Stimulated activated CD4-positive, alpha-beta T cell treated with anti-CD3 and anti-CD28 coated beads, Interleukin-12 subunit alpha, Interleukin-12 subunit beta, amount 100 ng/mL, for 24 hours (primary cell): ENCODE measurements around the gene CNBP.
A peak's percentile ranks its signal among the peaks of the same experiment; 100 is the strongest.
"Not testable (repeated sequence)": the region's sequence is repeated elsewhere in the genome, so short reads cannot be mapped to it uniquely, and the experiment has no call there.

ENCODE experiments used
- DNase-seq, 2 experiments: peaks; one replicate each; pipeline ENCODE4 v3.0.0-alpha.2; 2020; ENCODE audit warnings: low read depth in 2 of 2

The CNBP gene

DNA sequence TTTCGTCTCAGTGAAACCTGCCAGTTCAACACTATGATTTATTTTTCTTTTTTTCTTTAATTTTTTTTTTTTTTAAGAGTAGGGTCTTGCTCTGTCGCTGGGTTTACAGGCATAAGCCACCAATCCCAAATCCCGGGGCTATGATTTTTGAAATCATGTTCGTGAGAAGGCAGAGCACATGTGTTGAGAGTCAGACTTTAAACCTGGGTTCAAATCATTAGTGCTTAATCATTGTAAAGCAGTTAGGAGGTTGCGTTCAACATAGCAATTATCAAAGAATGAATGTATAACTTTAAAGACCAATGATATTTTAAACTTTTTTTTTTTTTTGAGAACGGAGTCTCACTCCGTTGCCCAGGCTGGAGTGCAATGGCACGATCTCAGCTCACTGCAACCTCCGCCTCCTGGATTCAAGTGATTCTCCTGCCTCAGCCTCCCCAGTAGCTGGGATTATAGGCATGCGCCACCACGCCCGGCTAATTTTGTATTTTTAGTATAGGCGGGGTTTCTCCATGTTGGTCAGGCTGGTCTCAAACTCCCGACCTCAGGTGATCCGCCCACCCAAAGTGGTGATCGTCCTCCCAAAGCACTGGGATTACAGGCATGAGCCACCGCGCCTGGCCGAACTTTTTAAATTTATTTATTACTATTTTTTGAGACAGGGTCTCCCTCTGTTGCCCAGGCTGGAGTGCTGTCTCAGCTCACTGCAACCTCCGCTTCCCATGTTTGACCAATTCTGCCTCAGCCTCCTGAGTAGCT is 1.3 kb upstream of the CNBP start:
- DNase-seq = not testable (repeated sequence)

GRCh38 chr3:129184396-129184657 is 631 bp upstream of the CNBP start:
- DNase-seq = no peak

GRCh38 chr3:129182390-129183185 is 1.1 kb downstream of the CNBP start:
- no peak for DNase-seq

- DNase-seq = no peak
Observed at GRCh38 chr3:129181819-129182218, 1.9 kb downstream of the CNBP start.

DNA sequence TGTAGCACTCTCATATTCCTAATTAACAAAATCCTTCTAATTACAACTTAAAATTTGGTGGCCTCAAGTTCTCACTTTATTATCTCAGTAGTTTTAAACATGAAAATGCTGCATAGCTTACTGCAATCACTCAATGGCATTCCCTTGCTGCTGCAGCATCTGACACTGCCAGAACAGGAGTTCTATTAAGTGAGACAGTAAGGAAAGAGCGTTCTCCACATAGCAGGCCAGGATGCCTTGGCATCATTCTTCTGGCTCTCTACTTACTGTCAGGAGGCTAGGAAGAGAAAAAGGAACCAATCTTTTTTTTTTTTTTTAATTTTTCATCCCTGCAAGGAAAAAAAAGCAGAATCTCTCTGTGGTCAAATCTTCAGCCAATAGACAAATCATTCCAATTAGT is 3.2 kb downstream of the CNBP start:
- DNase-seq = no peak

DNA sequence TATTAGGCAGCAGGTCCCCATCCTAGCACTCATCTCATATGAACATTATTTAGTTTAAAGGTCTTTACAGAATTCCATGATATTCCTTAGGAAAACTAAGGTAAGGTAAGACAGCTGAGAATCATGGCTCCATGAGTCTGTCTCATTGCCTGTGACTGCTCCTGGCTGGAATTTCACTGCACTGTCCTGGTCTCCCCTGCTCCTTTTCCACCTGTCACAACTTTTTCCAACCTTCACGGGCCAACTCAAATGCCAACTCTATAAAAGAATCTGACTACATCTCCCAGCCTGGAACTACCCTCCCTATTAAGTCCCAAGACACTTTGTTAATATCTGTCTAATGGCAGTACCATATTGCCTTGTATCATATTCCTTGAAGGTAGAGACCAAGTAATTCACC is 7.6 kb downstream of the CNBP start:
- DNase-seq = no peak

DNA sequence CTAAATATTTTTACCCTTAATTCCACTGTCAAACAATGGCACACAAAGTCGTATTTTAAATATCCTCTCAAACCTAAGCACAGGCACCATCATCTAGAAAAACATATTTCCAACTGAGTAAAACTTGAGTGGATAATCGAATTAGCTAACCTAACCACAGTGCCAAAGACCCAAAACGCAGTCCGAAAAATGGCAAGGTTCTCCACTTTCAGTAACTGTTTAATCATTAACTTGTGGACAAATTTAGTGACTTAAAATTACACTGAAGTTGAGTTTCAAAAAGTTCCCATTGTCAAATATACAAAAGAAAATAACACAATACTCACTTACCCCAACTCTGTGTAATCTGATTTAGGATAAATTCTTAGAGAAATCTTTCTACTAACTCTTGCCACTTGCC is 10.0 kb downstream of the CNBP start:
- no peak for DNase-seq

- DNase-seq = no peak
Observed at GRCh38 chr3:129173206-129173605, 10.5 kb downstream of the CNBP start.

DNA sequence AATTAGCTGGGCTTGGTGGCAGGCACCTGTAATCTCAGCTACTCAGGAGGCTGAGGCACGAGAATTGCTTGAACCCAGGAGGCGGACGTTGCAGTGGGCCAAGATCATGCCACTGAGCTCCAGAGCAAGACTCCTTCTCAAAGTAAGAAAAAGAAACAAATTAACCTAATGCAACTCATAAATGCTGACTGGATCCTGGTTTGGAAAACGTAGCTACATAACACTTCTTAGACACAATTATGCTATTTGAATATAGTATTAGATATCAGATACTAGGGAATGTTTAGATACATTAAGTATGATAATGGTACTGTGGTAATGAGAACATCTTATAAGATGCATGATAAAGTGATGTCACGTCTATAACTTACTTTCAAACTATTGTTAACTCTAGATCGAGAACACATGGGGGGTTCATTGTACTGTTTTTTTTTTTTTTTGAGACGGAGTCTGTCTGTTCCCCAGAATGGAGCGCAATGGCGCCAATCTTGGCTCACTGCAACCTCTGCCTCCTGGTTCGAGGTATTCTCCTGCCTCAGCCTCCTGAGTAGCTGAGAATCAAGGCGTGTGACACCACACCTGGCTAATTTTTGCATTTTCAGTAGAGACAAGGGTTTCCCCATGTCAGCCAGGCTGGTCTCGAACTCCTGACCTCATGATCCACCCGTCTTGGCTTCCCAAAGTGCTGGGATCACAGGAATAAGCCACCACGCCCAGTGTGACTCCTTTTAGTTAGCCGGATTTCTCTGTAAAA is 16.9 kb downstream of the CNBP start:
- no peak for DNase-seq

DNA sequence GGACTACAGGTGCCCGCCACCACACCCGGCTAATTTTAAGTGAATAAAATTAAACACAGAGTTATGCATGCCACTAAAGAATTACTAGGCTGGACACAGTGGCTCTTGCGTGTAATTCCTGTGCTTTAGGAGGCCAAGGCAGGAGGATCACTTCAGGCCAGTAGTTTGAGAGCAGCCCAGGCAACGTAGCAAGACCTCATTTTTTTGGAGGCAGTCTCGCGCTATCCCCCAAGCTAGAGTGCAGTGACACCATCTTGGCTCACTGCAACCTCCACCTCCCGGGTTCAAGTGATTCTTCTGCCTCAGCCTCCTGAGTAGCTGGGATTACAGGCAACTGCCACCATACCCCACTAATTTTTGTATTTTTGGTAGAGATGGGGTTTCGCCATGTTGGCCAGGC is 18.1 kb downstream of the CNBP start:
- not testable (repeated sequence) for DNase-seq

DNA sequence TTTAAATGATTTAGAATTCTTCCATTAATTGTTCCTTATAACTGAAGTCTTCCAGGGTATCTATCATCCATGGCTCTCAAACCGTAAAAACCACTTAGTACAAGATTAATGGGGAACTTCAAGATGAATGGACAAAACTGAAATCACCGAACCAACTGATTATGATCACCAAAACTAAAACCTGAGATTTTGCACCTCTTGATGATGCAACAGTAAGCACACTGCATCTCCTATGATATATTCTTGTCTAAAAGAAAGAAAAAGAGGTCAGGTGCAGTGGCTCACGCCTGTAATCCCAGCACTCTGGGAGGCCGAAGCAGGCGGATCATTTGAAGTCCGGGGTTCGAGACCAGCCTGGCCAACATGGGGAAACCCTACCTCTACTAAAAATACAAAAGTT is 19.2 kb downstream of the CNBP start:
- DNase-seq = no peak

GRCh38 chr3:129162729-129163579 is 20.7 kb downstream of the CNBP start:
- DNase-seq = no peak

- DNase-seq = no peak
Observed at GRCh38 chr3:129161860-129162271, 21.8 kb downstream of the CNBP start.

GRCh38 chr3:129160891-129161859 is 22.5 kb downstream of the CNBP start, which contains the start of gene ISY1:
TSS of gene ISY1 (minus strand) at chr3:129161063. CDS start at chr3:129160975, 88 bp downstream.
- DNase-seq = peak; percentile 78 to 80

GRCh38 chr3:129144786-129145185 is 38.9 kb downstream of the CNBP start:
- no peak for DNase-seq

DNA sequence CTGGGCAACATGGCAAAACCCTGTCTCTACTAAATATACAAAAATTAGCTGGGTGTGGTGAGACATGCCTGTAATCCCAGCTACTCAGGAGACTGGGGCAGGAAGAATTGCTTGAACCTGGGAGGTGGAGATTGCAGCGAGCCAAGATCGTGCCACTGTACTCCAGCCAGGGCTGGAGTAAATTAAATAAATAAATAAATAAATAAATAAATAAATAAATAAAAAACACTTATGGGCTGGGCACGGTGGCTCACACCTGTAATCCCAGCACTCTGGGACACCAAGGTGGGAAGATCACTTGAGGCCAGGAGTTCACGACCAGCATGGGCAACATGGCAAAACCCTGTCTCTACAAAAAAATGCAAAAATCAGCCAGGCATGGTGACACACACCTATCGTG is 42.7 kb downstream of the CNBP start:
- DNase-seq = not testable (repeated sequence)

DNA sequence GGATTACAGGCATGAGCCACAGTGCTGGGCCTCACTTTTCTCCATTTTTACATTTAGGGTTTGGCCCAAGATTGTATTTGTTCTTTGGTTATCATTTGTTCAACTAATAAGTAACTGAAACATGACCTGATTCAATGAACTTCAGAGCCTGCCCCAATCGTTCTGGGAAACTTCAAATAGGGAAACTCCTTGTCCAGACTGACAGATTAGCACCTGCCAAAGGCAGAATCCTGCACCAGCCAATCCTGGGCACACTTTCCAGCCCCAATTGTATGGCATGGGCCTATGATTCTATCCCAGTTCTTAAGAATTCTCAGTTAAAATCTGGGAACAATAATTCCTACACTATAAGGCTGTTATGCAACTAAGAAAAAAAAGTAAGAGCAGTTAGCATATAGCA is 43.8 kb downstream of the CNBP start:
- no peak for DNase-seq

- DNase-seq = not testable (repeated sequence)
Observed at GRCh38 chr3:129136275-129136674, 47.4 kb downstream of the CNBP start.

DNA sequence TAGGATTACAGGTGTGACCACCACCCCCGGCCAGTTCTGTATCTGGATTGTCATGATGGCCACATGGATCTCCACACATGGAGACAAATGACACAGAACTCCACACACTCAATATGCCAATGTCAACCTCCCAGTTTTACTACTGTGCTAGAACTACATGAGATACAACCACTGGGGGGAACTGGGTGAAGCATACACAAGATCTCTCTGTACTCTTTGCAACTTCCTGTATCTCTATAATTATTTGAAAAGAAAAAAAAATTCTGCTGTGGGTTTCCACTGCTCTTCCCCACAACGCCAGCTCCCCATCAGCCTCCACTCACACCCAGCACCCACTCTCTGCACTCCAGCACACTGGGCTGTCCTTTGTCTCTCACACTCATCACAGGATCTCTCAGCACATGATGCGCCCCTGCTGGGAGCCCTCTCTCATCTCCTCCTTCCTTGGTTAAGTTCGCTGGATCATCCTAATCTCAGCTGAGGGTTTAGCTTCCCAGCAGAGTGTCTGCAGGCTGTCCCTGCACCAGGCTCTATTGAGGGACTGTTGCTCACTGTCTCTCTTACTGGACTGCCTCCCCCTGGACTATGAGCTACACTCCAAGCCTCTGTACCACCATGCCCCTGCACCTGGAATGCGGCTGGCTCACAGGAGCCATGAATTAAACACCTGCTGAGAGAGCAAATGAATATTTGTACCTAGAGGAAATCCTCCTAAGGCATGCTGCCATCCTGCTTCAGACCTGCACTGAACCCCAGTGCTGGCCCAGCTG is 51.4 kb downstream of the CNBP start:
- DNase-seq = no peak
